Lower leg skin (tissue), 3 donors: Measurements from ENCODE around the gene HTRA2.

Experiments
- POLR2A ChIP-seq, 2 donors: fragments of 450-650 bp; IDR thresholded peaks; one replicate each; pipeline ENCODE4 v1.6.1; 2016 to 2017; ENCODE audit warnings: antibody characterized with exemption in 2 of 2, mild to moderate bottlenecking in 1 of 2, moderate library complexity in 1 of 2
- TF ChIP-seq, protein P1 (sequence below), 3 donors: fragments of 450-650 bp; IDR thresholded peaks; one replicate each; pipeline ENCODE4 v1.5.1; 2016; ENCODE audit warnings: antibody characterized with exemption in 3 of 3, mild to moderate bottlenecking in 3 of 3, moderate library complexity in 2 of 3

- TF ChIP-seq, protein P1, sequence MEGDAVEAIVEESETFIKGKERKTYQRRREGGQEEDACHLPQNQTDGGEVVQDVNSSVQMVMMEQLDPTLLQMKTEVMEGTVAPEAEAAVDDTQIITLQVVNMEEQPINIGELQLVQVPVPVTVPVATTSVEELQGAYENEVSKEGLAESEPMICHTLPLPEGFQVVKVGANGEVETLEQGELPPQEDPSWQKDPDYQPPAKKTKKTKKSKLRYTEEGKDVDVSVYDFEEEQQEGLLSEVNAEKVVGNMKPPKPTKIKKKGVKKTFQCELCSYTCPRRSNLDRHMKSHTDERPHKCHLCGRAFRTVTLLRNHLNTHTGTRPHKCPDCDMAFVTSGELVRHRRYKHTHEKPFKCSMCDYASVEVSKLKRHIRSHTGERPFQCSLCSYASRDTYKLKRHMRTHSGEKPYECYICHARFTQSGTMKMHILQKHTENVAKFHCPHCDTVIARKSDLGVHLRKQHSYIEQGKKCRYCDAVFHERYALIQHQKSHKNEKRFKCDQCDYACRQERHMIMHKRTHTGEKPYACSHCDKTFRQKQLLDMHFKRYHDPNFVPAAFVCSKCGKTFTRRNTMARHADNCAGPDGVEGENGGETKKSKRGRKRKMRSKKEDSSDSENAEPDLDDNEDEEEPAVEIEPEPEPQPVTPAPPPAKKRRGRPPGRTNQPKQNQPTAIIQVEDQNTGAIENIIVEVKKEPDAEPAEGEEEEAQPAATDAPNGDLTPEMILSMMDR (IDR thresholded peaks at IDR 0.05), result no peak
- TF ChIP-seq POLR2A (IDR thresholded peaks at IDR 0.05), result no peak
These were observed 21.7 kb upstream of the HTRA2 start for GRCh38 chr2:74507926-74508520.
